Panc1 (cell line): Measurements from ENCODE around the gene CSMD2. TPM values are rescaled to one million over a fixed set of nuclear protein-coding genes. Genes with fewer than 3 reads are reported as not detected.

Experiments used
- ATAC-seq: fragments of 200-7000 bp; cut with Tn5 transposase; 2 replicates; pipeline ENCODE4 v1.9.1; 2020; ENCODE audit warnings: mild to moderate bottlenecking, moderate library complexity
- BruUV-seq: library from RNA; stranded (reverse); fragments of 400-500 nt; replicated peaks from 2 replicates; lab custom pipeline; 2021; lab: Mats Ljungman, UMichigan
- CTCF ChIA-PET: fragments of 300-600 bp; sonication (Branson Sonifier 250); formaldehyde crosslinking; loops from one replicate; lab custom pipeline; 2022; ENCODE audit warnings: antibody characterized with exemption; lab: Charles Lee
- POLR2A ChIA-PET: fragments of 300-600 bp; sonication (Branson Sonifier 250); formaldehyde crosslinking; loops from one replicate; lab custom pipeline; 2022; ENCODE audit warnings: antibody characterized with exemption; lab: Charles Lee
- DNase-seq: peaks from one replicate; pipeline ENCODE4 v3.0.0-alpha.2; 2010; ENCODE audit warnings: low read depth, low spot score
- H3K27ac ChIP-seq: 2 replicates; pipeline ENCODE4 v1.5.1; 2011; ENCODE audit warnings: mild to moderate bottlenecking, low read length, inconsistent platforms
- H3K27me3 ChIP-seq: fragments of 200-500 bp; sonication (Bioruptor generic); 2 replicates; pipeline ENCODE4 v1.6.0; 2014; ENCODE audit warnings: low read length, inconsistent platforms; ENCODE audit not compliant: control insufficient read depth, insufficient read depth
- H3K36me3 ChIP-seq: fragments of 200-500 bp; sonication (Bioruptor generic); 2 replicates; pipeline ENCODE4 v1.5.1; 2014; ENCODE audit warnings: inconsistent platforms, mild to moderate bottlenecking, low read length, moderate library complexity; ENCODE audit not compliant: control insufficient read depth, insufficient read depth
- H3K4me1 ChIP-seq: 2 replicates; pipeline ENCODE4 v1.5.1; 2011; ENCODE audit warnings: inconsistent platforms, mild to moderate bottlenecking, low read length, moderate library complexity; ENCODE audit not compliant: control insufficient read depth, insufficient read depth
- H3K4me3 ChIP-seq, 2 experiments: 2 replicates each; pipeline ENCODE4 v1.5.1; 2011 to 2012; ENCODE audit warnings: low read depth in 2 of 2, low read length in 2 of 2, mild to moderate bottlenecking in 2 of 2, inconsistent platforms in 1 of 2, moderate library complexity in 1 of 2
- H3K9me3 ChIP-seq: fragments of 200-500 bp; sonication (Bioruptor generic); 2 replicates; pipeline ENCODE4 v1.5.1; 2014; ENCODE audit warnings: low read depth, mild to moderate bottlenecking, inconsistent platforms, low read length, moderate library complexity; ENCODE audit not compliant: control insufficient read depth, insufficient read depth
- CTCF ChIP-seq: fragments of 450-650 bp; IDR thresholded peaks from 2 replicates; pipeline ENCODE4 v1.5.1; 2017; ENCODE audit warnings: mild to moderate bottlenecking
- POLR2AphosphoS5 ChIP-seq: IDR thresholded peaks from 2 replicates; pipeline ENCODE4 v1.6.1; 2012; ENCODE audit warnings: mild to moderate bottlenecking, low read depth, low read length, moderate library complexity
- REST ChIP-seq, 2 experiments: IDR thresholded peaks; 2 replicates each; pipeline ENCODE4 v1.6.1; 2011 to 2012; ENCODE audit warnings: low read depth in 2 of 2, control low read depth in 1 of 2, low read length in 1 of 2, mild to moderate bottlenecking in 1 of 2, moderate library complexity in 1 of 2; ENCODE audit not compliant: insufficient read depth in 1 of 2
- SIN3A ChIP-seq: IDR thresholded peaks from 2 replicates; pipeline ENCODE4 v1.6.1; 2012; ENCODE audit warnings: low read depth, mild to moderate bottlenecking, low read length, moderate library complexity, borderline replicate concordance; ENCODE audit not compliant: insufficient read depth
- TCF7L2 ChIP-seq: IDR thresholded peaks from 2 replicates; pipeline ENCODE4 v1.6.1; 2011; ENCODE audit warnings: mild to moderate bottlenecking, low read depth, low read length, inconsistent platforms
- in situ Hi-C: cut with HindIII; loops from 2 replicates; pipeline ENCODE4 v1.10.0; 2016; ENCODE audit warnings: low sequenced_read_pairs, low pct_unique_long_range_greater_than_20kb
- intact Hi-C: fragments of 100-400 bp; cut with micrococcal nuclease; formaldehyde crosslinking; loops from one replicate; pipeline ENCODE4 v1.10.0; 2022; ENCODE audit not compliant: unreplicated experiment
- total RNA-seq: library from RNA; stranded (reverse); gene quantifications from one replicate; pipeline ENCODE4 v1.2.1, GENCODE V29; 2021; ENCODE audit not compliant: unreplicated experiment

The CSMD2 gene
- total RNA-seq, 1 experiment from 2014 or later = not detected

- TF ChIP-seq POLR2AphosphoS5 = no peak
- TF ChIP-seq CTCF = no peak
- H3K36me3 ChIP-seq = no peaks in the 10 kb centered on the region
- BruUV-seq = no TSS peak
- peaks cover 3% of the 10 kb centered on the region; the same call in 1 of the 2 replicates for H3K27me3 ChIP-seq
- ChIA-PET POLR2A (no interaction called here), CTCF (no interaction called here)
- no peak overlapping the region for H3K4me3 ChIP-seq
- no peak overlapping the region for H3K27ac ChIP-seq
- in situ Hi-C loops (no loop called here), intact Hi-C loops (no loop called here)
- no peaks in the 10 kb centered on the region for H3K4me1 ChIP-seq
- ATAC-seq = no peak
- DNase-seq = no peak
- H3K9me3 ChIP-seq = no peaks in the 10 kb centered on the region
These were observed 250.5 kb downstream of the CSMD2 start for GRCh38 chr1:33914531-33914930.

DNA sequence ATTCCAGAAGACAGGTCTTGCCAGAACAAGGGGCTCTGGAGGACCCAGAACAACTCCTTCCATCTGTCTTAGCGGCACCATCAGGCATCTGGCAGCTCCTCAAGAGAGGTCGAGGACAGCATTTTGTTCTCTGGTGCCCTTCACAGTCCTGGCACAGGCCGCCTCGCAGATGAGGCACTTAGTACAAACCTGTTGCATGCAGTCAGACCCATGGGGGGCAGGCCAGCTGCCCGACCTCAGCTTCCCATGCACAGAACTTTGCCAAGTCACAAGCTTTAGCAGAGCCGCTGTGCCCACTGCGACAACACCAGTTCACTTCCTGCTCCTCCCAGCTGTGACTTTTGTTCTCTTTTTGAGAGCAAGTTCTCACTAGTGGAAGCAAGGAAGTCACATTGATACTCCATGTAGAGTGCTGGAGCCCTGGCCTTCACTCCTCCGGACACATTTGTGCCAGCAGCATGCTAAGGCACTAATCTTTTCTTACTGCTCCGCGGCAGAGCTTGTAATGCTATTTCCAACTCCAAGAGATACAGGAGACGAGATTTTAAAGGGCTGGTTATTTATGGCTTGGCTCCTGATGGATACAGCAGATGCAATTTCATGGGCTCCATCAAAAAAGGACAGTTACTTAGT is 256.6 kb downstream of the CSMD2 start:
- DNase-seq (no peak), ATAC-seq (no peak)
- intact Hi-C loops = no loop called here
- no TSS peak for BruUV-seq
- POLR2A ChIA-PET = no interaction called here
- Histone ChIP-seq H3K4me3 (no peak overlapping the region), H3K27ac (no peak overlapping the region), H3K27me3 (no peaks in the 10 kb centered on the region; the same call in 1 of the 2 replicates), H3K4me1 (no peaks in the 10 kb centered on the region), H3K9me3 (no peaks in the 10 kb centered on the region), H3K36me3 (no peaks in the 10 kb centered on the region)
- in situ Hi-C loops = no loop called here
- CTCF ChIA-PET = interaction anchor here (0.7 kb wide), 1 partner anchor 275 kb away, joined by 3 read pairs; no protein-coding TSS in a partner anchor
- TF ChIP-seq TCF7L2 (no peak), REST (IDR thresholded peaks at IDR 0.05; ENCODE audit: insufficient read depth in 1 of 2, low read depth in 2 of 2, low read length in 1 of 2) (no peak), POLR2AphosphoS5 (no peak), CTCF (no peak), SIN3A (no peak)
